ENCODE results near the gene NPM3.

DNA sequence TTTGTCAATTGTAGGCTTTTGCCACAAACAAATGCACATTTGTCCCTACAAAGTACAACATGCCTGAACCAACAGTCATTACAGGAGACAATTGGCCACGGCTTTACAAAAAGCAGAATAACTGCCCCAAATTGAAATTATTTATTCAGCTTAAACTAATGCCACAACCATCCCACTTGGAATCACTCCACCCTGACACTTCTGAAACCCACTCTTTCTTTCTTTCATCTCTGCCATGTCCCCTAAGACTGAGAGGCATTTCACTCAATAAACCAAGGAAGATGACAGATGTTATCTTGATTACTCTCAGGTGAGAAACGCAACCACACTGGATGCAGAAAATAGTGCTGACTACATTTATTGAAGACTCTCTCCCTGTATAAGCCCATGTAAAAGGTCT, 2.6 kb upstream of the NPM3 start:
- TF ChIP-seq, protein P1, sequence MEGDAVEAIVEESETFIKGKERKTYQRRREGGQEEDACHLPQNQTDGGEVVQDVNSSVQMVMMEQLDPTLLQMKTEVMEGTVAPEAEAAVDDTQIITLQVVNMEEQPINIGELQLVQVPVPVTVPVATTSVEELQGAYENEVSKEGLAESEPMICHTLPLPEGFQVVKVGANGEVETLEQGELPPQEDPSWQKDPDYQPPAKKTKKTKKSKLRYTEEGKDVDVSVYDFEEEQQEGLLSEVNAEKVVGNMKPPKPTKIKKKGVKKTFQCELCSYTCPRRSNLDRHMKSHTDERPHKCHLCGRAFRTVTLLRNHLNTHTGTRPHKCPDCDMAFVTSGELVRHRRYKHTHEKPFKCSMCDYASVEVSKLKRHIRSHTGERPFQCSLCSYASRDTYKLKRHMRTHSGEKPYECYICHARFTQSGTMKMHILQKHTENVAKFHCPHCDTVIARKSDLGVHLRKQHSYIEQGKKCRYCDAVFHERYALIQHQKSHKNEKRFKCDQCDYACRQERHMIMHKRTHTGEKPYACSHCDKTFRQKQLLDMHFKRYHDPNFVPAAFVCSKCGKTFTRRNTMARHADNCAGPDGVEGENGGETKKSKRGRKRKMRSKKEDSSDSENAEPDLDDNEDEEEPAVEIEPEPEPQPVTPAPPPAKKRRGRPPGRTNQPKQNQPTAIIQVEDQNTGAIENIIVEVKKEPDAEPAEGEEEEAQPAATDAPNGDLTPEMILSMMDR (IDR thresholded peaks at IDR 0.05; ENCODE audit: insufficient read depth, low read length): no peak
- TF ChIP-seq, protein P2, sequence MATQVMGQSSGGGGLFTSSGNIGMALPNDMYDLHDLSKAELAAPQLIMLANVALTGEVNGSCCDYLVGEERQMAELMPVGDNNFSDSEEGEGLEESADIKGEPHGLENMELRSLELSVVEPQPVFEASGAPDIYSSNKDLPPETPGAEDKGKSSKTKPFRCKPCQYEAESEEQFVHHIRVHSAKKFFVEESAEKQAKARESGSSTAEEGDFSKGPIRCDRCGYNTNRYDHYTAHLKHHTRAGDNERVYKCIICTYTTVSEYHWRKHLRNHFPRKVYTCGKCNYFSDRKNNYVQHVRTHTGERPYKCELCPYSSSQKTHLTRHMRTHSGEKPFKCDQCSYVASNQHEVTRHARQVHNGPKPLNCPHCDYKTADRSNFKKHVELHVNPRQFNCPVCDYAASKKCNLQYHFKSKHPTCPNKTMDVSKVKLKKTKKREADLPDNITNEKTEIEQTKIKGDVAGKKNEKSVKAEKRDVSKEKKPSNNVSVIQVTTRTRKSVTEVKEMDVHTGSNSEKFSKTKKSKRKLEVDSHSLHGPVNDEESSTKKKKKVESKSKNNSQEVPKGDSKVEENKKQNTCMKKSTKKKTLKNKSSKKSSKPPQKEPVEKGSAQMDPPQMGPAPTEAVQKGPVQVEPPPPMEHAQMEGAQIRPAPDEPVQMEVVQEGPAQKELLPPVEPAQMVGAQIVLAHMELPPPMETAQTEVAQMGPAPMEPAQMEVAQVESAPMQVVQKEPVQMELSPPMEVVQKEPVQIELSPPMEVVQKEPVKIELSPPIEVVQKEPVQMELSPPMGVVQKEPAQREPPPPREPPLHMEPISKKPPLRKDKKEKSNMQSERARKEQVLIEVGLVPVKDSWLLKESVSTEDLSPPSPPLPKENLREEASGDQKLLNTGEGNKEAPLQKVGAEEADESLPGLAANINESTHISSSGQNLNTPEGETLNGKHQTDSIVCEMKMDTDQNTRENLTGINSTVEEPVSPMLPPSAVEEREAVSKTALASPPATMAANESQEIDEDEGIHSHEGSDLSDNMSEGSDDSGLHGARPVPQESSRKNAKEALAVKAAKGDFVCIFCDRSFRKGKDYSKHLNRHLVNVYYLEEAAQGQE (IDR thresholded peaks at IDR 0.05; ENCODE audit: insufficient replicate concordance, low read depth): no peak
- no peak for TF ChIP-seq POLR2AphosphoS5 (IDR thresholded peaks at IDR 0.05; ENCODE audit: low read depth)
